NCI-H2171 (cell line): ENCODE results near the gene PVRIG.
"Not testable (repeated sequence)": the region's sequence is repeated elsewhere in the genome, so short reads cannot be mapped to it uniquely, and the experiment has no call there.

Experiments used
- DNase-seq: peaks from one replicate; lab custom pipeline; 2025; lab: John Stamatoyannopoulos, UW

PVRIG gene

DNA sequence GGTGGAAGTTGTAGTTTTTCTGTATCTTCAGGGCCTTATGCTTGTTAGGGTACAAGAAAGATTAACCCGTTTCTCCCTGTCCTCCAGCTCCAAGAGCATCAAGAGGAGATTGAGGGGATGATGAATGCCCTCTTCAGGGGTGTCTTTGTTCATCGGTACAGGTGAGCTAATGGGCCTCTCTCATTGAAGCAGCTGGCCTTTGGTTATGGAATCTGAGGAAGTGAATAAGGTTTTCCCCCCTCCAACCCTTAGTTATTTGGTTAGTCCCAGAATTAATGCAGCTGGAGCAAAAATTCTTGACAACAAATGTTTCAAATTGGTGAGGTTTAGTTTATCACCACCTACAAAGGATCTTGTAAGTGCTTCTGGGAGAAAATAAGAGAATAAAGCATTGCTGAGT lies 24.5 kb upstream of the PVRIG start:
- no peak for DNase-seq

DNA sequence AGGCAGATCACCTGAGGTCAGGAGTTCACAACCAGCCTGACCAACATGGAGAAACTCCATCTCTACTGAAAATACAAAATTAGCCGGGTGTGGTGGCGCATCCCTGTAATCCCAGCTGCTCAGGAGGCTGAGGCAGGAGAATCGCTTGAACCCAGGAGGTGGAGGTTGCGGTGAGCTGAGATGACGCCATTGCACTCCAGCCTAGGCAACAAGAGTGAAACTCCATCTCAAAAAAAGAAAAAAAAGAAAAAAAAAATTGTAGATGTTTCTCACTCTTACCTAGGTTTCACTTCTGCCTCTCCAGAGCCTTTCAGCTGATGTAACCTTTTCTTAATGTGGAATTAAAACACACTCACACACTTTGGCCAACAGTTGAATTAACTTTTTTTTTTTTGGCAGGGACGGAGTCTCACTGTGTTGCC lies 23.8 kb upstream of the PVRIG start:
- not testable (repeated sequence) for DNase-seq

GRCh38 chr7:100198266-100198665 lies 21.5 kb upstream of the PVRIG start:
- no peak for DNase-seq

GRCh38 chr7:100200693-100201092 lies 19.1 kb upstream of the PVRIG start:
- no peak for DNase-seq

GRCh38 chr7:100204454-100204853 lies 15.3 kb upstream of the PVRIG start:
- no peak for DNase-seq

- no peak for DNase-seq
Observed at GRCh38 chr7:100208911-100209408, 10.8 kb upstream of the PVRIG start.

GRCh38 chr7:100209493-100209892 lies 10.3 kb upstream of the PVRIG start:
- DNase-seq = no peak

- DNase-seq = no peak
Observed at GRCh38 chr7:100210805-100211204, 8.9 kb upstream of the PVRIG start.

DNA sequence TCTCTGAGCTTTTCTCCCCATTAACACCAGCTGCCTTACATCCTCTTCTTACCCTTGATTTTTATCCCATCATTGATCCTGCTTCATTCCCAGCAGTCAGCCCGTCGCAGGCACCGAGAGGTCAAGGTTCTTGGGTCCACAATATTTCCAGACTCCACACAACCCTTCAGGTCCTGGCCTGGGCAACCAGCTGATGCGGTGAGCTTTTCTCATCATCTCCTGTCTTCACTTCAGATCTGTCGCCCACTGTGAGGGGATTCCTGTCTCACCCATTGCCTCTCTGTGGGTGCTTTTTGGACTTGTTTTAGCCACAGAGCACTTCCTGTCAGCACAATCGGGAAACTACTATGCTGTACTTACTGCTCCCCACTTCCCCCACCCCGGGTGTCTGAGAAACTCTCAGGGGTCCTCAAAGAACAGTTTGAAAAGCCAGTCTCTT lies 8.4 kb upstream of the PVRIG start:
- DNase-seq = no peak

DNA sequence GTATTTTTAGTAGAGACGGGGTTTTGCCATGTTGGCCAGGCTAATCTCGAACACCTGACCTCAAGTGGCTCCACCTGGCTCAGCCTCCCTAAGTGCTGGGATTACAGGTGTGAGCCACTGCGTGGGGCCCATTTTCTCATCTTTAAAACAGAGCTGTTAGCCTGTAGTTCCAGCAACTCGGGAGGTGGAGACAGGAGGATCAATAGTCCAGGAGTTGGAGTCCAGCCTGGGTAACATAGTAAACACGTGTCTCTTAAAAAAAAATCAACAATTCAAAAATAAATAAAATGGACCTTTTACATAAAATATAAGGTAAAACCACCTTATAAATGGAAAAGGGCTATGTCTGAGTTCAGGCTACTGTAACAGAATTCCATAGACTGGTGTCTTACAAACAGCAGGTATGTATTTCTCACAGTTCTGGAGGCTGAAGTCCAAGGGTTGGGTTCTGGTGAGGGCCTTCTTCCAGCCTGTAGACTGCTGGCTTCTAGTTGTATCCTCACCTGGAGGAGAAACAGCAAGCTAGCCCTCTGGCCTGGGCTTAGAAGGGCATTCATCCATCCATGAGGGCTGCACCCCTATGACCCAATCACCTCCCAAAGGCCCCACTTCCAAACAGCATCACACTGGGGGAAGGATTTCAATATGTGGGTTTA lies 7.0 kb upstream of the PVRIG start:
- DNase-seq = no peak

DNA sequence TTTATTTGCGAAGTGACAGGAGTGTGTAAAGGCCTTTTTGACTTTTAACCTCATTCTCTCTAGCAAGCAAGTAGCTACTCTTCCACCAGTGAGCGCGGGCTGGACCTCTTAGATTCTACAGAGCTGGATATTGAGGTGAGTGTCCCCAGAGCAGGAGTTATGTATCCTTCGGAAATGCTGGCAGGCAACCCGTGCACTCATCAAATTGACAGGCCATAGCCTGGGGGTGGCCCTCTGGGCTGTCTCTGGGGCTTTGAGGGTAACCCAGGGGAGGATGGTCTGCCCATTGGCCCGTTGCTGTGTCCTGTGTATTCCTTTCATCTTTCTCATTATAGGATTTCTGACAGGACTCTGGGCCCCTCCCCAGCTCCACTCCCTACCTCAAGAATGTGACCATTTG lies 6.1 kb upstream of the PVRIG start:
- DNase-seq = no peak

DNA sequence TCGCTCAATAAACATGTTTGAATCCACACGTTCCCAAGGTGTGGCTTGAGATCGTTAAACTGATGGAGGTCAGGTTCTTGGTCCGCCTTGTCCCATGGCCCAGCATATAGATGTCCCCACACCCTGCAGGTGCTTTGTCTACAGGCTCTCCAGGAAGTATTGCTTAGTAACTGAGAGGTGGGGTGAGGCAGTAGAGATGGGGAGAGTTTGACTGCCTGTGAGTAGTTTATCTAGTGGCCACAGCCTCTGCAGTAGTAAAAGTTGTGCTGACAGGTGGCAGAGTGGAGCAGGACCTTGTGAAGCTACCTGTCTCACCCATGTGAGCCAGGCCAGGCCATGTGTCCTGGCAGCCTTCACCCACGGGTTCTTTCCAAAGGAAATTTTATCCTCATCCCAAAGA lies 5.4 kb upstream of the PVRIG start:
- DNase-seq = not testable (repeated sequence)

- DNase-seq = no peak
Observed at GRCh38 chr7:100215895-100216294, 3.9 kb upstream of the PVRIG start.

DNA sequence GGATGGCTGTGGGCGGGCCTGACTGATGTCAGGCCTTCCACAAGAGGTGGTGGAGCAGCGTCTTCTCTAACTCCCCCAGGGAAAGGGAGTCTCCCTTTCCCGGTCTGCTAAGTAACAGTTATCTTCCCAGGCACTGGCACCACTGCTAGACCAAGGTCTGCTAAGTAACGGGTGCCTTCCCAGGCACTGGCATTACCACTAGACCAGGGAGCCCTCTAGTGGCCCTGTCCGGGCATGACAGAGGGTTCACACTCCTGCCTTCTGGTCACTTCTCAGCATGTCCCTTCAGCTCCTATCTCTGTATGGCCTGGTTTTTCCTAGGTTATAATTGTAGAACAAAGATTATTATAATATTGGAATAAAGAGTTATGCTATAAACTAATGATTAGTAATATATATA lies 1.8 kb upstream of the PVRIG start:
- DNase-seq = not testable (repeated sequence)

- no peak for DNase-seq
Observed at GRCh38 chr7:100219271-100219737, 445 bp upstream of the PVRIG start.

- no peak for DNase-seq
Observed at GRCh38 chr7:100220586-100221230, 959 bp downstream of the PVRIG start.

DNA sequence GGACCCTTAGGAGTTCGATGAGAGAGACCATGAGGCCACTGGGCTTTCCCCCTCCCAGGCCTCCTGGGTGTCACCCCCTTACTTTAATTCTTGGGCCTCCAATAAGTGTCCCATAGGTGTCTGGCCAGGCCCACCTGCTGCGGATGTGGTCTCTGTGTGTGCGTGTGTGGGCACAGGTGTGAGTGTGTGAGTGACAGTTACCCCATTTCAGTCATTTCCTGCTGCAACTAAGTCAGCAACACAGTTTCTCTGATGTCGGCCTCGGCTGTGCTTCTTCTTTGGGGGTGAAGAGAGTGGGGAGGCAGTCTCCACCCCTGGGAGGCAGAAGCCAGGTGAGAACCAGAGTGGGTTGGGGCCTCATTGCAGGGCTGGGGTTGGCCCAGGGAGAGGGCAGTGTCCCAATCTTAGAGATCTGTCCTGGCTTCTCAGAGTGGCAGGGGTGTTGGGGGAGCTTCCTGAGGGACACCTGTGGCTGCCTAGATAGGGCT lies 1.5 kb downstream of the PVRIG start:
- DNase-seq = no peak

- DNase-seq = no peak
Observed at GRCh38 chr7:100221767-100222444, 2.2 kb downstream of the PVRIG start.

DNA sequence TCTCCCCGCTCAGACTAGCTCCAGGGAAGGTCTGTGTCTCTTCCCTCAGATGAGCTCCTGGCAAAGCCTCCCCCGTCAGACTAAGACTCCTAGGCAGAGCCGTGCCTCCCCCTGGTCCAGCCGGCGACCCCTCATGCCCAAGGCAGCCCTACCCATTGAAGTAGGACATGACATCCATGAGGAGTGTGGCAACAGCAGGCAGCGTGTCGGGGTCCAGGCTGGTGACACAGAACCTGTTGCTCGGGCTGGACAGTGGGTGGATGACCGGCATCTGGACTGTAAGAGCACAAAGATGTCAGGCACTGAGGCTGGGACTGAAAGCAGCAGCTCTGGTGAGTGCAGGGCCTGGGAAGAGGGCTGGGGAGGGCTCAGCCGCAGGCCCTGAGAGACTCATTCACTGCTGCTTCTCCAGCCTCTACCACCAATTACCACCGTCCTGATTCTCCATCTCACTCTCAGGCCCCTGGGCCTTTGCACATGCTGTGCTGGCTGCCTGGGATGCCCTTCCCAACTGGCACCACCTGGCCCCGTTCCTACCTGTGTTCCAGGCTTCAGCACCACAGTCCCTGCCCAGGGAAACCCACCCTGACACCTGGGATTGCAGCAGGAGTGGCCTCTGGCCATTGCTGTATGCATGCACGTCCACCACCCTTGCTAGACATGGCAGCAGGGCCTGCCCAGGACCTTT lies 2.8 kb downstream of the PVRIG start:
- DNase-seq = no peak

DNA sequence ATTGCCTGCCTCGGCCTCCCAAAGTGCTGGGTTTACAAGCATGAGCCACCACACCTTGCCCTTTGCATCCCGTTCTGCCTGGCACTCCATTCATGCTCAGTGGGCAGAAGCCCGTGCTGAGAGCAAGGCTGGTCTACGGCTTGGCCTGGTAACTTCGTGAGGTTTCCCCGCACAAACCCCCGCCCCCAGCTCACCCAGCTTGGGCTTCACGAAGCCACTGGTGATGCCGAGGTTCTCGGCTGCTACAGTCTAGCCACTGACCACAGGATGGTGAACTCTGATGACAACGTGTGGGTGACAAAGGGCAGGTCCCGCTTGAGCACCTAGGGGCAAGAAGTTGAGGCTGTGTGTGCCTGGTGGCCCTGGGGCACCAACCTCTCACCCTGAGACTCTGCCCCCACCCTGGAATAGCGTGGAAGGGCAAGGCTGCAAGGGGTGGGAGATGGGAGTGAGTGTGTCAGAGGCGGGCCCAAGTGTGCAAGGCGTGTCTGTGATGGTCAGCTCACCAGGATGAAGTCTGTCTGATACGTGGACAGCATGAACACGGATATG lies 3.7 kb downstream of the PVRIG start:
- not testable (repeated sequence) for DNase-seq

GRCh38 chr7:100224891-100225290 lies 5.1 kb downstream of the PVRIG start:
- not testable (repeated sequence) for DNase-seq
